Astrocyte (in vitro differentiated cells and primary cell): ENCODE data around the gene TGDS. TPM values are rescaled to one million over a fixed set of nuclear protein-coding genes. Genes with fewer than 3 reads are reported as not detected.

ENCODE experiments used
- DNase-seq: peaks from one replicate; pipeline ENCODE4 v3.0.0-alpha.2; 2010; ENCODE audit warnings: low read depth
- FAIRE-seq: peaks from 2 replicates; lab custom pipeline; 2011; peaks lifted over from hg19 to GRCh38; lab: Jason Lieb, UNC
- H2AFZ ChIP-seq: 2 replicates; pipeline ENCODE4 v1.6.0; 2012; ENCODE audit warnings: low read depth, low read length, inconsistent platforms
- H3K27ac ChIP-seq: 2 replicates; pipeline ENCODE4 v1.5.1; 2011; ENCODE audit warnings: low read depth, low read length, inconsistent platforms
- H3K27me3 ChIP-seq: 2 replicates; pipeline ENCODE4 v1.6.0; 2011; ENCODE audit warnings: low read length, inconsistent platforms; ENCODE audit not compliant: insufficient read depth
- H3K36me3 ChIP-seq: 2 replicates; pipeline ENCODE4 v1.5.1; 2011; ENCODE audit warnings: low read length, inconsistent platforms; ENCODE audit not compliant: insufficient read depth
- H3K4me1 ChIP-seq: 2 replicates; pipeline ENCODE4 v1.5.1; 2011; ENCODE audit warnings: low read length, inconsistent platforms; ENCODE audit not compliant: insufficient read depth
- H3K4me2 ChIP-seq: 2 replicates; pipeline ENCODE4 v1.6.0; 2012; ENCODE audit warnings: low read length, inconsistent platforms
- H3K4me3 ChIP-seq: 2 replicates; pipeline ENCODE4 v1.5.1; 2011; ENCODE audit warnings: low read depth, mild to moderate bottlenecking, low read length, inconsistent platforms; ENCODE audit not compliant: insufficient read depth
- H3K79me2 ChIP-seq: 2 replicates; pipeline ENCODE4 v1.6.0; 2012; ENCODE audit warnings: mild to moderate bottlenecking, low read length, inconsistent platforms; ENCODE audit not compliant: insufficient read depth
- H3K9ac ChIP-seq: 2 replicates; pipeline ENCODE4 v1.6.0; 2012; ENCODE audit warnings: mild to moderate bottlenecking, low read length, inconsistent platforms
- H3K9me3 ChIP-seq: 2 replicates; pipeline ENCODE4 v1.5.1; 2012; ENCODE audit warnings: low read depth, mild to moderate bottlenecking, low read length, inconsistent platforms; ENCODE audit not compliant: insufficient read depth
- H4K20me1 ChIP-seq: 2 replicates; pipeline ENCODE4 v1.6.0; 2012; ENCODE audit warnings: low read length, inconsistent platforms; ENCODE audit not compliant: insufficient read depth
- H3K27ac Mint-ChIP-seq: one replicate; pipeline ENCODE4 v1.8.0; 2021; ENCODE audit warnings: mild to moderate bottlenecking, mixed read lengths; ENCODE audit not compliant: unreplicated experiment
- H3K27me3 Mint-ChIP-seq: one replicate; pipeline ENCODE4 v1.8.0; 2021; ENCODE audit warnings: low read depth, mixed read lengths; ENCODE audit not compliant: unreplicated experiment
- H3K36me3 Mint-ChIP-seq: one replicate; pipeline ENCODE4 v1.8.0; 2021; ENCODE audit warnings: low read depth, mixed read lengths; ENCODE audit not compliant: unreplicated experiment
- H3K4me1 Mint-ChIP-seq: one replicate; pipeline ENCODE4 v1.8.0; 2021; ENCODE audit warnings: low read depth, mixed read lengths; ENCODE audit not compliant: unreplicated experiment
- H3K4me3 Mint-ChIP-seq: one replicate; pipeline ENCODE4 v1.8.0; 2021; ENCODE audit warnings: mild to moderate bottlenecking, moderate library complexity, mixed read lengths; ENCODE audit not compliant: unreplicated experiment
- H3K9me3 Mint-ChIP-seq: one replicate; pipeline ENCODE4 v1.8.0; 2021; ENCODE audit warnings: mild to moderate bottlenecking, mixed read lengths; ENCODE audit not compliant: unreplicated experiment
- CTCF ChIP-seq: IDR thresholded peaks from 2 replicates; pipeline ENCODE4 v1.5.1; 2011; ENCODE audit warnings: low read depth, mild to moderate bottlenecking, inconsistent platforms, low read length, moderate library complexity; ENCODE audit not compliant: insufficient read depth
- EZH2 ChIP-seq: IDR thresholded peaks from 2 replicates; pipeline ENCODE4 v1.6.1; 2012; ENCODE audit warnings: mild to moderate bottlenecking, low read length, inconsistent platforms; ENCODE audit not compliant: insufficient read depth
- total RNA-seq: library from RNA; stranded (reverse); gene quantifications from 2 replicates; pipeline ENCODE4 v1.2.1, GENCODE V29; 2021

TGDS gene
- total RNA-seq, 1 donor from 2014 or later, result 11.7 TPM

GRCh38 chr13:94546061-94546839 is 49.7 kb downstream of the TGDS start:
- Histone ChIP-seq H3K4me3 (no peak overlapping the region), H3K4me2 (no peak overlapping the region), H3K36me3 (no peaks in the 10 kb centered on the region), H3K27me3 (no peaks in the 10 kb centered on the region), H3K27ac (no peak overlapping the region), H3K9me3 (no peaks in the 10 kb centered on the region), H3K9ac (no peak overlapping the region), H3K4me1 (peaks cover 10% of the 10 kb centered on the region), H4K20me1 (no peaks in the 10 kb centered on the region), H3K79me2 (no peaks in the 10 kb centered on the region), H2AFZ (no peak overlapping the region)
- Mint-ChIP-seq H3K4me3 (no peak overlapping the region), H3K27me3 (peaks cover 2% of the 10 kb centered on the region), H3K9me3 (peaks cover 4% of the 10 kb centered on the region), H3K4me1 (peaks cover 8% of the 10 kb centered on the region), H3K36me3 (no peaks in the 10 kb centered on the region), H3K27ac (no peak overlapping the region)
- TF ChIP-seq EZH2 (no peak), CTCF (no peak)
- FAIRE-seq (no peak), DNase-seq (no peak)

GRCh38 chr13:94544922-94545321 is 51.0 kb downstream of the TGDS start:
- Histone ChIP-seq H3K9ac (no peak overlapping the region), H3K4me2 (no peak overlapping the region), H2AFZ (no peak overlapping the region), H3K27ac (no peak overlapping the region), H3K4me3 (no peak overlapping the region), H3K4me1 (peaks cover 6% of the 10 kb centered on the region), H3K36me3 (no peaks in the 10 kb centered on the region), H4K20me1 (no peaks in the 10 kb centered on the region), H3K27me3 (peaks cover 5% of the 10 kb centered on the region), H3K9me3 (no peaks in the 10 kb centered on the region), H3K79me2 (no peaks in the 10 kb centered on the region)
- no peak overlapping the region for H3K27ac Mint-ChIP-seq
- H3K4me3 Mint-ChIP-seq, result no peak overlapping the region
- peaks cover 8% of the 10 kb centered on the region for H3K4me1 Mint-ChIP-seq
- H3K36me3 Mint-ChIP-seq, result no peaks in the 10 kb centered on the region
- H3K27me3 Mint-ChIP-seq, result peaks cover 5% of the 10 kb centered on the region
- no peak for DNase-seq
- FAIRE-seq, result no peak
- H3K9me3 Mint-ChIP-seq, result peaks cover 4% of the 10 kb centered on the region
- TF ChIP-seq CTCF (no peak), EZH2 (no peak)

GRCh38 chr13:94542917-94543316 is 53.0 kb downstream of the TGDS start:
- no peaks in the 10 kb centered on the region for H3K36me3 ChIP-seq

More at GRCh38 chr13:94542917-94543316, 53.0 kb downstream of the TGDS start:
- Mint-ChIP-seq H3K9me3 (peaks cover 4% of the 10 kb centered on the region), H3K4me1 (no peaks in the 10 kb centered on the region), H3K36me3 (no peaks in the 10 kb centered on the region), H3K4me3 (no peak overlapping the region), H3K27me3 (peaks cover 7% of the 10 kb centered on the region), H3K27ac (no peak overlapping the region)
- no peak overlapping the region for H3K9ac ChIP-seq
- no peak overlapping the region for H3K27ac ChIP-seq
- no peak for FAIRE-seq
- H3K4me2 ChIP-seq, result no peak overlapping the region
- H2AFZ ChIP-seq, result no peak overlapping the region
- H3K79me2 ChIP-seq, result no peaks in the 10 kb centered on the region
- no peak for DNase-seq
- no peaks in the 10 kb centered on the region for H4K20me1 ChIP-seq
- no peak overlapping the region for H3K4me3 ChIP-seq
- peaks cover 5% of the 10 kb centered on the region for H3K27me3 ChIP-seq
- no peaks in the 10 kb centered on the region for H3K9me3 ChIP-seq
- no peak for TF ChIP-seq CTCF
- TF ChIP-seq EZH2, result no peak
- H3K4me1 ChIP-seq, result no peaks in the 10 kb centered on the region
